Glomerular visceral epithelial cell (primary cell): ENCODE measurements around the gene DIP2B.

Source experiments
- DNase-seq: peaks from one replicate; pipeline ENCODE4 v3.0.0-alpha.2; 2016; ENCODE audit errors: extremely low spot score

DIP2B gene

GRCh38 chr12:50549885-50550284, 45.1 kb downstream of the DIP2B start:
- no peak for DNase-seq

GRCh38 chr12:50550530-50551223, 45.9 kb downstream of the DIP2B start:
- no peak for DNase-seq

GRCh38 chr12:50551866-50552265, 47.1 kb downstream of the DIP2B start:
- no peak for DNase-seq

DNA sequence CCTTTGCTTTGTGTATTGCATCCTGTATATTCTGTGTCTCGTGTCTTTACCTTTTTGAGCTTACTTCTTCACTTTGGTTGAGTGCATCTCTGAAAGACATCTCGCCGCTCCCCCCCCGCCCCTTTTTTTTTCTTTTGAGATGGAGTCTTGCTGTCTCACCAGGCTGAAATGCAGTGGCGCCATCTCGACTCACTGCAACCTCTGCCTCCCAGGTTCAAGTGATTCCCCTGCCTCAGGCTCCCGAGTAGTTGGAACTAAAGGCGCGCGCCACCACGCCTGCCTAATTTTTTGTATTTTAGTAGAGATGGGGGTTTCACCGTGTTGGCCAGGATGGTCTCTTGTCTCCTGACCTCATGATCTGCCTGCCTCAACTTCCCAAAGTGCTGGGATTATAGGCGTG, 49.9 kb downstream of the DIP2B start:
- no peak for DNase-seq

GRCh38 chr12:50555471-50555885, 50.7 kb downstream of the DIP2B start:
- DNase-seq, result no peak

DNA sequence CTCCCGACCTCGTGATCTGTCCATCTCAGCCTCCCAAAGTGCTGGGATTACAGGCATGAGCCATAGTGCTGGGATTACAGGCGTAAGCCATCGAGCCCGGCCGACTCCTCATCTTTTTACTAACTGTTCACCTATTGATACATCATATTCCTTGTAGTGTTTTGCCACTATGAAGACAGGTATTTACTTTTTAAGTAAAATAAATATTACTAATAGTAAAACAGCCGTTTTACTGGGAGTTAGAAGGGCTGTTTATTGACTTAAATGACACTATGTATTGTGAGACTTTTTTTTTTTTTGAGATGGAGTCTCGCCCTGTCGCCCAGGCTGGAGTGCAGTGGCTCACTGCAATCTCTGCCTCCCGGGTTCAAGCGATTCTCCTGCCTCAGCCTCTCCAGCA, 51.5 kb downstream of the DIP2B start:
- DNase-seq, result no peak

DNA sequence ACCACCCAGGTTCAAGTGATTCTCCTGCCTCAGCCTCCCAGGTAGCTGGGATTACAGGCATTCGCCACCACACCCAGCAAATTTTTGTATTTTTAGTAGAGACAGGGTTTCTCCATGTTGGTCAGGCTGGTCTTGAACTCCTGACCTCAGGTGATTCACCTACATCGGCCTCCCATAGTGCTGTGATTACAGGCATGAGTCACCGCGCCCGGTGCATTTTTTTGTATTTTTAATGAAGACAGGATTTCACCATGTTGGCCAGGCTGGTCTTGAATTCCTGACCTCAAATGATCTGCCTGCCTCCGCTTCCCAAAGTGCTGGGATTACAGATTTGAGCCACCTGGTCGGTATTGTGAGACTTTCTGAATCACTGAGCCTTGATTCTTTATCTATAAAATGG, 52.0 kb downstream of the DIP2B start:
- peak; percentile 76 for DNase-seq

- DNase-seq, result no peak
These were observed 52.6 kb downstream of the DIP2B start for GRCh38 chr12:50557421-50557820.

DNA sequence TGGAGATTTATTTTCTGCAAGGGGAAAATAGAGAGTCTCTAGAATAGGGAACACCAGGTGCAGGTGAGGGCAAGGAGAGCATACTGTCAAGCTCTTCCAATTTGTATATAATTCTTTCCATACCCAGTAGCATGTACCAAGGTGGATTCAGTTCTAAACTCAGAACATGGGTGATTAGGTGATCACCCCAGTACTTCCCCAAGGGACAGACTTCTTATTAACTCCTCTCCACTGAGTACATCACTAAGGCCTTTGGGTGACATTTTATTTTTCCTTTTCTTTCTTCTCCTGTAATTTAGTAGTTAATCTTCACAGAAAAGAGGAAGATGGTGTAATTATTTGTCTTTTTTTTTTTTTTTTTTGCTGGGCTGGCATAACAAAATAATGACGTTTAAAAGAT, 54.2 kb downstream of the DIP2B start:
- no peak for DNase-seq

- no peak for DNase-seq
These were observed 58.0 kb downstream of the DIP2B start for GRCh38 chr12:50562520-50563433.

DNA sequence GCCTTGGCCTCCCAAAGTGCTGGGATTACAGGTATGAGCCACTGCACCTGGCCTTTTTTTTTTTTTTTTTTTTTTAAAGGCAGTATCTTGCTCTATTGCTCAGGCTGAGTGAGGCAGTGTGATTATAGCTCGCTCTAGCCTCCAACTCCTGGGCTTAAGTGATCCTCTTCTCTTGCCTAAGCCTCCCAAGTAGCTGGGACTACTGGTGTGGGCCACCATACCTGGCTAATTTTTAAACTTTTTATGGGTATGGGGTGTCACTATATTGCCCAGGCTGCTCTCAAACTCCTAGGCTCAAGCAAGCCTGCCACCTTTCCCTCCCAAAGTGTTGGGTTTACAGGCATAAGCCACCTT, 58.6 kb downstream of the DIP2B start:
- no peak for DNase-seq

DNA sequence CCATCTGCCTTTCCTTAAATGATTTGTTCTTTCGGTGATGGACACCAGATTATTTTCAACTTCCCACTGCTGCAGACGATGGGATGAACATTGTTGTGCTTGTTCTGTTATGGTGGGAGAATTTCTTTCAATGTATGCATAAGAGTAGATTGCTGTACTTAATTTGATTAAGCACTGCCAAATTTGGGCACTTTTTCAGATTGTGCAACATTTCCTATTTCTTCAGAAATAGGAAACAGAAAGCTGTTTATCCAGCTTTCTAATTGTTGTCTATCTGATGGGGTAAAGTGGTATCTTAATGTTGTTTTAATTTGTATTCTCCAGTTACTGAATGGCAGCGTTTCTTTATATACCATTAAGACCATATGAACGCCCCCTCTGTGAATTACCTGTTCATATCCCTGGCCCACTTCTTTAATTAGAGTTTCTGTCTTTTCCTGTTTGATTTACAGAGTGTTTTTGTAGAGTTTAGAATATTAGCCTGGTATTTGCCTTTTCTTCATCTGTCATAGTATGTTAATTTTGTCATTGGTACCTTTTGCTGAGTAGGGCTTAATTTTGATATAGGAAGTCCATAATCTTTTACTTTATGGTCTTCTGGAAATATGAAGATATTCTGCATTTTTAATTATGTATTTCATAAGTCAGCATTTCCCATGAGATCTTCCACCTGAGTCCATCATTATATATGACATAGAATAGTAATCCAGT, 59.6 kb downstream of the DIP2B start:
- DNase-seq, result no peak

- no peak for DNase-seq
These were observed 60.1 kb downstream of the DIP2B start for GRCh38 chr12:50564948-50565297.

GRCh38 chr12:50566066-50566465, 61.3 kb downstream of the DIP2B start:
- DNase-seq, result no peak

DNA sequence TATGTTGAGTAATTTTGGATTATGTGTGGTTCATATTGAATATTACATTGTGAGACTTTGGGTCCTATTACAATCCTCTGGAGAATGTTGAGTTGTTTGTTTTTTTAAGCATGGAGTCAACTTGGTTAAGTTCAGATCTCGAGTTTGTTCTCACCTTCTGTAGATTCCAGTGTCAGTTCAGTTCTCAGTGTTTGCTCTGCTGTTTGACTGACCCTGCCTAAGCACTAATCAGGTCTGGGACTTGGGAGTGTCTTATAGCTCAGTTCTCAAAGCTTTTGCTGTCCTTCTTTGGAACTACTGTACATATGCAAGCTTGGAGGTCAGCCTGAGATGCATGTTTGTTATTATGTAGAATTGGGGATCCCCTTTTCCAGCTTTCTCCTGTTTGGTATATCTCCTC, 63.1 kb downstream of the DIP2B start:
- no peak for DNase-seq

- no peak for DNase-seq
These were observed 63.7 kb downstream of the DIP2B start for GRCh38 chr12:50568338-50569091.

- no peak for DNase-seq
These were observed 64.5 kb downstream of the DIP2B start for GRCh38 chr12:50569321-50569720.

GRCh38 chr12:50569876-50570275, 65.1 kb downstream of the DIP2B start:
- DNase-seq, result no peak

DNA sequence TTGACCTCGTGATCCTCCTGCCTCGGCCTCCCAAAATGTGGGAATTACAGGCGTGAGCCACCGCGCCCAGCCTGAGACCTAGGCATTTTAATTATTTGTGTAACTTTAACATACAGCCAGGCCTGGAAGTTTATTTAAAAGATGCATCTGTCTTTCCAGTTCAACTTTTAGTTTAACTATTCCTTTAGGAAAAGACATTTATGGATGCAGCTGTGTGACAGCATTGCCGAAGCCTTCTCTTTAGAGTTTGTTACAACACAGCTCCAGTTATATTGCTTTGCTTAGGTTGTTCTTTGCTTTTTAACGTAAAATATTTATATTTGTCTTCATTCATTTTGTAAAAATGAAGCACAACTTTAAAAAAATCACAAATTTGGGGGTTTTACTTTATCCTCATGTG, 67.0 kb downstream of the DIP2B start:
- no peak for DNase-seq

- peak; percentile 22 for DNase-seq
These were observed 67.5 kb downstream of the DIP2B start for GRCh38 chr12:50572287-50572686.

GRCh38 chr12:50572760-50573159, 68.0 kb downstream of the DIP2B start:
- no peak for DNase-seq

- no peak for DNase-seq
These were observed 68.5 kb downstream of the DIP2B start for GRCh38 chr12:50573271-50573670.
